Measurements from ENCODE around the gene FAT2.

DNA sequence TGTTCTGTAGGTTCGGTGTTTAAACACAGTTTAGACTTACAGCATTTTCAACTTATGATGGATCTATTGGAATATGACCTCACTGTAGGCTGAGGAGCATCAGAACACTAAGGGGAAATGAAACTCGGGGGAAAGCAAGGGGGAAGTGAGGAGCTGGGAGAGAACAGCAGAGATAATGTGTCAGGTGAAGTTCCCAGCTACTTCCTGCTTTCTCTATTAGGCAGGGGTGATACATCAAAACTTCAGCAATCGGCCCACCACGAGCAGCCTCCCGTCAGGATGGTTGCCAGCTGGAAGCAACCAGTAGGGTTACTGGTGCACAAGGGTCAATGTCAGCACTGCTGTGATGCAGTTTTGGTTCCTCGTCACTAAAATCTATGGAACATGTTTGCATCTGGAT, 34.3 kb downstream of the FAT2 start:
- TF ChIP-seq POLR2A (IDR thresholded peaks at IDR 0.05; ENCODE audit: low read depth, low read length) (no peak), POLR2AphosphoS5 (IDR thresholded peaks at IDR 0.05; ENCODE audit: low read depth, low read length) (no peak)
